T47D (cell line): ENCODE measurements around the gene PLCB2.

ENCODE experiments used
- DNase-seq, 2 experiments: peaks; one replicate each; pipeline versions ENCODE4 v3.0.0 to v3.0.0-alpha.2; 2011 to 2012; ENCODE audit warnings: low read depth in 1 of 2, low spot score in 1 of 2
- JUND ChIP-seq: IDR thresholded peaks from 2 replicates; pipeline ENCODE4 v1.6.1; 2012; ENCODE audit warnings: low read depth
- in situ Hi-C: cut with HindIII; loops from 2 replicates; pipeline ENCODE4 v1.10.0; 2016; ENCODE audit warnings: low sequenced_read_pairs, low pct_unique_long_range_greater_than_20kb

PLCB2 gene, protein sequence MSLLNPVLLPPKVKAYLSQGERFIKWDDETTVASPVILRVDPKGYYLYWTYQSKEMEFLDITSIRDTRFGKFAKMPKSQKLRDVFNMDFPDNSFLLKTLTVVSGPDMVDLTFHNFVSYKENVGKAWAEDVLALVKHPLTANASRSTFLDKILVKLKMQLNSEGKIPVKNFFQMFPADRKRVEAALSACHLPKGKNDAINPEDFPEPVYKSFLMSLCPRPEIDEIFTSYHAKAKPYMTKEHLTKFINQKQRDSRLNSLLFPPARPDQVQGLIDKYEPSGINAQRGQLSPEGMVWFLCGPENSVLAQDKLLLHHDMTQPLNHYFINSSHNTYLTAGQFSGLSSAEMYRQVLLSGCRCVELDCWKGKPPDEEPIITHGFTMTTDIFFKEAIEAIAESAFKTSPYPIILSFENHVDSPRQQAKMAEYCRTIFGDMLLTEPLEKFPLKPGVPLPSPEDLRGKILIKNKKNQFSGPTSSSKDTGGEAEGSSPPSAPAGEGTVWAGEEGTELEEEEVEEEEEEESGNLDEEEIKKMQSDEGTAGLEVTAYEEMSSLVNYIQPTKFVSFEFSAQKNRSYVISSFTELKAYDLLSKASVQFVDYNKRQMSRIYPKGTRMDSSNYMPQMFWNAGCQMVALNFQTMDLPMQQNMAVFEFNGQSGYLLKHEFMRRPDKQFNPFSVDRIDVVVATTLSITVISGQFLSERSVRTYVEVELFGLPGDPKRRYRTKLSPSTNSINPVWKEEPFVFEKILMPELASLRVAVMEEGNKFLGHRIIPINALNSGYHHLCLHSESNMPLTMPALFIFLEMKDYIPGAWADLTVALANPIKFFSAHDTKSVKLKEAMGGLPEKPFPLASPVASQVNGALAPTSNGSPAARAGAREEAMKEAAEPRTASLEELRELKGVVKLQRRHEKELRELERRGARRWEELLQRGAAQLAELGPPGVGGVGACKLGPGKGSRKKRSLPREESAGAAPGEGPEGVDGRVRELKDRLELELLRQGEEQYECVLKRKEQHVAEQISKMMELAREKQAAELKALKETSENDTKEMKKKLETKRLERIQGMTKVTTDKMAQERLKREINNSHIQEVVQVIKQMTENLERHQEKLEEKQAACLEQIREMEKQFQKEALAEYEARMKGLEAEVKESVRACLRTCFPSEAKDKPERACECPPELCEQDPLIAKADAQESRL

DNA sequence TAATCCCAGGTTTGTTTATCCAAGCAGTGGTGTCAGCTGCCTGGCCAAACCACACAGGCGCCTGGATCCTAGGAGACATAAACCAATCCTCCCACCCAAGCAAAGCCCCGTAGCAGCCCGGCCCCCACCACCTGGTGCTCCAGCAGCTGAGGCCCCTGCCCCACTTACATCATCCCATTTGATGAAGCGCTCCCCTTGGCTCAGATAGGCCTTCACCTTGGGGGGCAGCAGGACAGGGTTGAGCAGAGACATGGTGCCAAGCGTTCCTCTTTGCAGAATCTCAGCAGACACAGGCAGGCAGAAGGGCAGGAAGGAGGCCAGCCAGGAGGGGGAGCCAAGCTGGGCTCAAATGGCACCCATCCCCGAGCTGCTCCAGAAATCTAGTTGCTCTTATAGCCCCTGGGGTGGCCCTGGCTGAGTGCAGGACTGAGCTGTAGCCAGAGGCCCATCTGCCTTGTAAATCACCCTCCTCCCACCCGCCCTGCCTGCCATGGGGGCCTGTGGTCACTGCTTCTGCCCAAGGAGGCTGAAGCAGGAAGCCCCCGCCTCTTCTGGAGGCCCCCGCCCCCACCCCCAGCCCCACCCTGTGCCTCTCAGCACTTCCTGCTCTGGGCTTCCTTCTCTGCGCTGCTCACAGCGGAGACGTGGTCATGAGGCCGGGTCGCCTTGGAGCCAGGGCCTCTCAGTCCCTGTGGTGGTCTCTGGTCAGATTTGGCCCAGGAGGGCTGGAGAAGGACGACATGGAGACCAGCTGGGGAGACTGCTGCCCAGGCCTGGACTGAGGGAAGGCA, at the start of gene PLCB2:
PLCB2 (minus strand) TSS at position 515 of the 791 bp plus-strand sequence; CDS start at position 252, 263 bp downstream.
- DNase-seq, result peak in 1 of 2 experiments; percentile 41
- in situ Hi-C loops, result no loop called here
- no peak for TF ChIP-seq JUND

DNA sequence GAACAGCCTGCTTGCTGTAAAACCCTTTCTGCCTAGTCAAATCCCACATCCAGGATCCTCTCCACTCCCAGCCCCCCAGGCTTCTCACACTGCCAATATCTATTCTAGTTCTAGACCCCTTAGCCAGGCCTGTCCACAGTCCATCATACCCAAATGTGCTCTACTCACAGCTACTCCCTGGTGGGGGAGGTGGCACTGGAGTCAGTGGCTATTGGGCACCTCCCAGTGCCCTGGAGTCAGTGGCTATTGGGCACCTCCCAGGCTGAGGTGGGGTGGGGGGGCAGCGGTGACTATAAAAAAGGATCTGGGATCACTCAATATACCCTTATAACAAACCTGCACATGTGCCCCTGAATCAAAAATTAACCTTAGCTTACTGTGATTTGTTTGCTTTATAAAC, 49.5 kb upstream of the PLCB2 start:
- in situ Hi-C loops, result no loop called here
- no peak for TF ChIP-seq JUND
- no peak for DNase-seq

DNA sequence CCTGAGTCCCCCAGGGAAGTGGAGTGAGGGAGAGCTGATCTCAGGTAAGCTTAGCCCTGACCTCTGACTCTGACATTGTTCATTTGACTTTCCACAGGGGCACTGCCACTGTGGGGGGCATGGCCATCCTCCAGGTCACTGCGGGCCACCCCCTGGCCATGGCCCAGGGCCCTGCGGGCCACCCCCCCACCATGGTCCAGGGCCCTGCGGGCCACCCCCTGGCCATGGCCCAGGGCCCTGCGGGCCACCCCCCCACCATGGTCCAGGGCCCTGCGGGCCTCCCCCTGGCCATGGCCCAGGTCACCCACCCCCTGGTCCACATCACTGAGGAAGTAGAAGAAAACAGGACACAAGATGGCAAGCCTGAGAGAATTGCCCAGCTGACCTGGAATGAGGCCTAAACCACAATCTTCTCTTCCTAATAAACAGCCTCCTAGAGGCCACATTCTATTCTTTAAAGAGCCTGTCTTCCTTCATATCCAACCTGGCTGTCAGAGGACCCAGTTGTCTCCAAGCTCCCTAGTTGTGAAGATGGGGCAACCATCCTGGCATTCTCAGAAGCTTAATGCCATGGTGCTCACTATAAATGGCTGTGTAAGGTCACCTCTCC, 48.3 kb upstream of the PLCB2 start:
- no peak for TF ChIP-seq JUND
- DNase-seq, result no peak
- in situ Hi-C loops, result no loop called here

DNA sequence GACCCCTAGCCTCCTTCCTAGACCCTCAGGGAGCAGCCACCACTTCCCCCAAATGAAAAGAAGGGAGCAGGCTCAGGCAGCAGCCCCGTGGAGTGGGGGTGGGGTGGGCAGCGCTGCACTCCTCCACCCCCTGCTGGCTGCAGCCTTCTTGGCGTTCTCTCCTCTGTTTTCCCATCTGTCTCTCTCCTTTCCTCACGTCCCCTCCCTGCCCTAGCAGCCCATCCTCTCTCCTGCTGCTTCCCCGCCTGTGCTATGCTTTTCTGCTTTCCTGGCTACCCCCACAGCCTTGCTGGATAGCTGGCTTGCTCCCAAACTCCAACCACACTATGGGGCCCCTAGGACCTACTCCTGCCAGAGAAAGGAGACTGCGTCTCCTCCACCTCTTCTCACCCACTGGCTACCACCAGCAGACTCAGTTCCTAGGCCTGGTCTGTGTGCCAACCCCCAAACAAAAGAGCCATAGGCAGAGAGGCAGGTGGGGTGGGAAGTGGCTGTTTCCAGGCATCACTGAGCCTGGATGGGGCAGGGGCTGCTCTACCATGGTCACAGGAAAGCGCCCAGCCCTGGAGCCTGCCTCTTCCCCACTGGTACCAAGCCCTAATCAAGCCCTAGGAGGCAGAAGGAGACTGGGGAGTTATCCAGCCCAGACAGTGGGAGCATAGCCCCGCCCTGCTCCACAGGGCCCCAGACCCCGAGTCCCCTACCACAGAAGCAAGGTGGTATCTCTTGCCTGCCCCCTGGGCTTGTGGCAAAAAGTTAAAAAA, 46.9 kb upstream of the PLCB2 start:
- in situ Hi-C loops, result no loop called here
- no peak for TF ChIP-seq JUND
- peak in 1 of 2 experiments; percentile 56 for DNase-seq

DNA sequence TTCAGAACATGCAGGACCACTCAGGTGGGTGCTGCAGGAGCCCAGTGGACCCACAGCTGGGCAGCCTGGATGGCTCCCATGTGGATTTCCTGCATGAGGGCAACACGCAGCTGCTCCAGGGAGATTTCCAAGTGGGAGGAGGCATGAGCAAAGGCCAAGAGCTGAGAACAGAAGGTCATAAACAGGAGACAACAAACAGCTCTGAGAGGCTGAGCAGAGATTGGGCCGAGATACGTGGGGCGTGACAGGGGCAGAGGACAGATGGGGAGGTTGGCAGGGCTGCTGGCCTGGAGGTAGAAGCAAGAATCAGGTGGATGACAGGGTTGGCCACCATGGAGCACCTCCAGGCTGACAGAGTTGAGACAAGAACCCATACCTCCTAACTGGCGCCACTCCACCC, 46.0 kb upstream of the PLCB2 start:
- TF ChIP-seq JUND, result no peak
- in situ Hi-C loops, result no loop called here
- no peak for DNase-seq

DNA sequence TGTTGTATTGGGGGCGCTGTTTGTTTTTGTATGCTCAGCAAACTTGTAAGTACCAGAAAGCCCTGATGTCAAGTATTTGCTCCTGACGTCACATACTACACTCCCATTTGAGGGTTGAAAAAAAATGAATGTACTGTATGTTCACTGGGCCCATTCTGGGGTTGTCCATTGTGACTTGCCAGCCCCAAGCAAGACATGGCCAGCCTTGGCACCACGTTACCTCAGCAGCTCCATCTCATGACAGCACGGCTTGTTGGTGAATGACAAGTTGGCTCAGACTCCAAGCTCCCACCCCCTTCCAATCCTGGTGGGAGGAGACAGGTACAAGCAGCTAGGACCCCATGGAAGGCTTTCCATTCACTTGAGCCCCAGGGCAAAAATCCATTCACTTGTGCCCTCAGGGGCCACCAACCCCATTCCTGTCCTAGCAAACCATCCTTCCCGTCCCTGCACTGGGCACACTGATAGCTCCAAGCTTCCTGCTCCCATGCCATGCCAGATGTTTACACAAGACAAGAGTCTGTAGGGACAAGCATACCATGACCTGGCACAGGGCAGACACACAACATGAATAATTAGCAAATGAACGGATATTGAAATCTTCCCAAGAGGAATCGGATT, 44.7 kb upstream of the PLCB2 start:
- no peak for DNase-seq
- TF ChIP-seq JUND, result no peak
- in situ Hi-C loops, result no loop called here

DNA sequence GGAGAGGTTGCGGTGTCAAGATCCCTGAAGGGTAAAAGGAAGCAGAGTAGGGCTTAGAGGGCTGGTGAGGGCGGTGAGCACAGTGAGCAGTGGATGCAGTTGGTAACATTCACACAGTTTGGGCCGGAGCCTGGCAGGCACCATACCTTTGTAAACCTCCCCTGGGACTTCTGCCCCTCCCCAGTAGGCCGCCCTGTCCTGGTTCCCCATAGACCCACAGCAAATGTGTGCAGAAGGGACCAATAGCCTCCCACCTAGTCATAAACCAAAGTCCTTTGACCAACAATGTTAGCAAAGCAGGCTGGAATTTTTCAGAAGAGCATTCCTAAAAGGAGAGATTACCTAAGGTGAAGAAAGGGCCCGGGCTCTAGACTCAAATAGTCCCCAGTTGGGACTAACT, 41.4 kb upstream of the PLCB2 start:
- no peak for TF ChIP-seq JUND
- in situ Hi-C loops, result no loop called here
- no peak for DNase-seq

DNA sequence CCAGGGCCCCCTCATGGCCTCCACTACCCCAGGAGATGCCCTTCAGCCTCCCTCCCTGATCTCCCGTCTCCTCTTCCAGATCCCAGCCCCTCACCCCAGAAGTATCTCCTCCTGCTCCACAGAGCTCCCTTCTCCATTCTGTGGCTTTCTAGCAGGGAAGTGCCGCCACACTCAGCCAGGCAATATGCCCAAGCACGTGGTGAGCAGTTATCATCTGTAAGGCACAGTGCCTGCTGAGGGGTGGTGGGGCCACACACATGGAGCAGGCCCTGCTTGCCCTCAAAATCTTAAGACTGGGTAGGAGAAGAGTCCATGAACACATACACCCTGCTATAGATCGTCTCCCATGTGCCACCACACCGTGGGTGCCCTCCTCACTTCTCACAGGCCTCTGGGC, 40.7 kb upstream of the PLCB2 start:
- no peak for TF ChIP-seq JUND
- in situ Hi-C loops, result no loop called here
- DNase-seq, result no peak

DNA sequence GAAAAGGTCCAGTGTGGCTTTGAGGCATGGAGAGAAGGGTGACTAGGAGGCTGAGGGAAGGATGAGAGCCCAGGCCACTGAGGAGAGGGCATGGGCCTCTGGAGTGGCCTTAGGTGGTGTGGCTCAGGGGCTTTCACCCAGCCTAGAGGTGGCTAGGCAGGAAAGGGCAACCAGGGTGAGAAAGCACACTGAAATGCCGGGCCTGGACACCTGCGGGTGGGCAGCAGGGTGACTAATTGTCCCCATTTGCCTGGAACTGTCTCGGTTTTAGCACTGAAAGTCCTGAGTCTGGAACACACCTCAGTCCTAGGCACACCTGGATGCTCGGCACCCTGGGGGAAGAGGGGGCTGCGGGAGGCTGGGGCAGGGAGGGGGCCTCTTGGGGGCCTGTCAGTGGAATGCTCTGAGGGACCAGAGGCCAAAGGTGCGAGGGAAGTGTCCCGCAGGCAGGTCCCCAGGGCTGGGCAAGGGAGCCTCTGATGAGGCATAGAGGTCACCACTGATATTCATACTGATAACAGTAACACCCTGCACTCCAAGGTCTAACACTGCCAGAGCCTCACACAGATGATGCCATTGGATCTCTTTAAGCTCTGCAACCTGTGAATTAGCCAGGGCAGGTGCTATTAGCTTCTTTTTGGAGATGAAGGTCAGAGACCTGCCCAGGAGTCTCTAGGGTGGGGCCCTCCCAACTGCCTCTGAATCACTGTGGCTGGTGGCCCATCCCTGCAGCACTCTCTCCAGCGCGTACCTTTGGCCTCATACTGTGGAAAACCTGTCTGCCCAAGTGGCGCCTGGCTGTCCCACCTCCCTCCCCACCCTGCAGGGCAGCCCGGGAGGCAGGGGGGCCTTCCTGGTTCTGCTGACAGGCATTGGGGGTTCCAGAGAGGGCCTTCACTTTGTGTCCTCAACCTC, 40.1 kb upstream of the PLCB2 start:
- TF ChIP-seq JUND, result no peak
- in situ Hi-C loops, result no loop called here
- DNase-seq, result no peak
